ENCODE results near the gene BAZ1B.

DNA sequence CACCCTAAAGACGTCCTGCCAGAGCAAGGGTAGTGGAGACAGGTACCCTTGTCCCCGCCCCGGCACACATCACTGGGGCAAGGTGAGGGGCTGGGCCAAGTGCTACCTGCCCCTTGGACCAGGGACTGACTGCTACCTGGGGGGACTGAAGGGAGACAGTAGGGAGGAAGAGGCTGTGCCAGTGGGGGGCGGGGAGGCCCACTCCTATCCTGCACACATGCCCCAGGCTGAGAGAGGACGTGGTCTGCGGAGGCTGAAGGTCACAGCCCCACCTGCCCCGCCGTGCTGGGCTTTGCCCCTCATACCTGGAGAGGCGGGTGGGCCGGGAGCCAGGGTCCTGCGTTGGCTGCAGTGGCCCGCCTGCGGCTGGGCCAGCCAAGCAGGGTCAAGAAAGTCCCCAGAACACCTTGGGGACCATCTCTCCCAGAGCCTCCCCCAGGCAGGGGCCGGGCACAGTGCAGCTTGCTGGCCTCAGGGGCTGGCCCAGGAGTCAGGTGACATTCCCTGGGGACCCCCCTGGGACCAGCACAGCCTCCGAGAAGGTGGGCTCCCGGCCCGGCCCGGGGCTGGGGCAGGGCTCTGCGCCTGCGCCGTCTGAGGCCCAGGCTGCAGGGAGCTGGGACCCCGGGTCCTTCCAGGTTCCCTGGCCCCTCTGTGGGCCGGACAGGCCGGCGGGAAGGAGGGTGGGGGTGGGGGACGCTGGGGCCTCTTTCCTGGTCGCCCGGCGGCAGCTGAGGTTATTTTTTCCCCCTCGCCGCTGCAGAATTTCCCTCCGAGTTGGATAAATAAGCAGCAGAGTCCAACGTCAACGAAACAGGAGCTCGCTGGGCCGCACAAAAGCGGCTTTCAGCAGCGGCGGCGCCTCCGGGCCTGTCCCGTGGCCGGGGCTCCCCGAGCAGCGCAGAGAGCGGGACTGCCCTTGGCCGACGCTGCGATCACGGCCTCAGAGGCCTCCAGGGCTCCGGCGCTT lies 98.3 kb downstream of the BAZ1B start:
- TF ChIP-seq GATA2 (IDR thresholded peaks at IDR 0.05; ENCODE audit: low read depth, low read length), result no peak
- TF ChIP-seq GATA3 (IDR thresholded peaks at IDR 0.05; ENCODE audit: low read depth, low read length), result no peak
